Measurements from ENCODE around the gene KNDC1. TPM values are rescaled to one million over a fixed set of nuclear protein-coding genes. Genes with fewer than 3 reads are reported as not detected.

KNDC1 gene
- total and polyA plus RNA-seq, 2 of the 4 experiments (the other 2 are of a cell fraction): 0.18 to 1.1 TPM

DNA sequence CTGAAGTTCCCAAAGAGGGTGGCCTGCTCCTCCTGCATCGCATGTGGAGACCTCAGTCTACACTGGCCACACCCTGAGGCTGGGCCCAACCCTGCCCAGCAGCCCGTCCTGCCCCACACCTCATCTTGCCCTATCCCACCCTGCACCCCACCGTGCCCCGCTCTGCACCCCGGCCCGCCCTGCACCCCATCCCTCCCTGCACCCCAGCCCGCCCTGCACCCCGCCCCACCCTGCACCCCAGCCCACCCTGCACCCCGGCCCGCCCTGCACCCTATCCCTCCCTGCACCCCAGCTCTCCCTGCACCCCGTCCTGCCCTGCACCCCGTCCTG lies 92.2 kb downstream of the KNDC1 start:
- Histone ChIP-seq H2BK20ac (ENCODE audit: low read depth, low read length) (no peak overlapping the region), H3K4me2 (ENCODE audit: low read depth, low read length) (no peak overlapping the region), H2AK9ac (replicated peaks; ENCODE audit: low read depth, low read length, poor library complexity) (no peak overlapping the region), H3K4ac (ENCODE audit: low read depth, low read length) (no peak overlapping the region), H2AFZ (replicated peaks; ENCODE audit: low read length, poor library complexity) (no peak overlapping the region), H3K56ac (ENCODE audit: extremely low read depth, insufficient read depth, low read length) (no peak overlapping the region), H3K14ac (replicated peaks; ENCODE audit: low read depth, low read length) (no peak overlapping the region), H3K36me3 (ENCODE audit: control insufficient read depth, insufficient read depth, low read length) (no peaks in the 10 kb centered on the region), H3K27me3 (ENCODE audit: control insufficient read depth, insufficient read depth, low read length) (peaks cover 12% of the 10 kb centered on the region), H4K5ac (ENCODE audit: low read depth, low read length) (no peak overlapping the region), H4K91ac (ENCODE audit: insufficient read depth, low read depth, low read length) (no peak overlapping the region), H3K4me1 (ENCODE audit: control insufficient read depth, insufficient read depth, low read length) (no peaks in the 10 kb centered on the region), H4K8ac (ENCODE audit: low read depth in 2 of 2, low read length in 2 of 2) (no peak overlapping the region), H2BK120ac (ENCODE audit: low read depth, low read length) (no peak overlapping the region), H2BK5ac (ENCODE audit: low read depth, low read length, poor library complexity, severe bottlenecking) (no peak overlapping the region), H3K18ac (ENCODE audit: low read depth, low read length) (no peak overlapping the region), H3K9ac (ENCODE audit: low read depth, low read length) (no peak overlapping the region), H3K23ac (ENCODE audit: low read depth, low read length) (no peak overlapping the region), H2BK15ac (ENCODE audit: low read depth, low read length) (no peak overlapping the region), H2AK5ac (ENCODE audit: low read depth, low read length) (no peak overlapping the region), H3K9me1 (ENCODE audit: insufficient read depth, low read length) (no peaks in the 10 kb centered on the region), H3K27ac (ENCODE audit: insufficient read depth, low read length) (no peak overlapping the region), H3K9me3 (ENCODE audit: control insufficient read depth, insufficient read depth, low read length) (no peaks in the 10 kb centered on the region), H3K4me3 (ENCODE audit: insufficient read depth, low read depth, low read length) (no peak overlapping the region), H4K20me1 (ENCODE audit: insufficient read depth, low read length) (no peaks in the 10 kb centered on the region), H3K79me1 (ENCODE audit: low read depth in 1 of 2, low read length in 2 of 2) (no peaks in the 10 kb centered on the region)
- CTCF ChIA-PET: no interaction called here
- dilution Hi-C loops (cut with HindIII; ENCODE audit: low sequenced_read_pairs, unreplicated experiment): no loop called here
- 20% methylated on average over 1 of the region's 12 CpGs; no CpG with 5 or more reads in 1 of the 2 experiments for WGBS, 2 experiments (ENCODE audit: extremely low coverage in 2 of 2, insufficient read length in 1 of 2)
- no peak for DNase-seq
- TF ChIP-seq BHLHE40 (IDR thresholded peaks at IDR 0.05; ENCODE audit: low read depth, low read length): no peak
- TF ChIP-seq MXI1 (IDR thresholded peaks at IDR 0.05; ENCODE audit: borderline replicate concordance, low read depth, low read length): no peak
- TF ChIP-seq SMC3 (IDR thresholded peaks at IDR 0.05; ENCODE audit: low read depth, low read length): no peak
- no peak for TF ChIP-seq NFE2L2 (IDR thresholded peaks at IDR 0.05; ENCODE audit: low read depth, low read length)
- TF ChIP-seq, protein P1, sequence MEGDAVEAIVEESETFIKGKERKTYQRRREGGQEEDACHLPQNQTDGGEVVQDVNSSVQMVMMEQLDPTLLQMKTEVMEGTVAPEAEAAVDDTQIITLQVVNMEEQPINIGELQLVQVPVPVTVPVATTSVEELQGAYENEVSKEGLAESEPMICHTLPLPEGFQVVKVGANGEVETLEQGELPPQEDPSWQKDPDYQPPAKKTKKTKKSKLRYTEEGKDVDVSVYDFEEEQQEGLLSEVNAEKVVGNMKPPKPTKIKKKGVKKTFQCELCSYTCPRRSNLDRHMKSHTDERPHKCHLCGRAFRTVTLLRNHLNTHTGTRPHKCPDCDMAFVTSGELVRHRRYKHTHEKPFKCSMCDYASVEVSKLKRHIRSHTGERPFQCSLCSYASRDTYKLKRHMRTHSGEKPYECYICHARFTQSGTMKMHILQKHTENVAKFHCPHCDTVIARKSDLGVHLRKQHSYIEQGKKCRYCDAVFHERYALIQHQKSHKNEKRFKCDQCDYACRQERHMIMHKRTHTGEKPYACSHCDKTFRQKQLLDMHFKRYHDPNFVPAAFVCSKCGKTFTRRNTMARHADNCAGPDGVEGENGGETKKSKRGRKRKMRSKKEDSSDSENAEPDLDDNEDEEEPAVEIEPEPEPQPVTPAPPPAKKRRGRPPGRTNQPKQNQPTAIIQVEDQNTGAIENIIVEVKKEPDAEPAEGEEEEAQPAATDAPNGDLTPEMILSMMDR (conservative IDR thresholded peaks at IDR 0.05; ENCODE audit: low read depth, low read length): no peak
- TF ChIP-seq MAZ (IDR thresholded peaks at IDR 0.05; ENCODE audit: borderline replicate concordance, low read depth, low read length): no peak
- TF ChIP-seq POLR2A (IDR thresholded peaks at IDR 0.05; ENCODE audit: low read depth, low read length): no peak
- TF ChIP-seq, protein P2, sequence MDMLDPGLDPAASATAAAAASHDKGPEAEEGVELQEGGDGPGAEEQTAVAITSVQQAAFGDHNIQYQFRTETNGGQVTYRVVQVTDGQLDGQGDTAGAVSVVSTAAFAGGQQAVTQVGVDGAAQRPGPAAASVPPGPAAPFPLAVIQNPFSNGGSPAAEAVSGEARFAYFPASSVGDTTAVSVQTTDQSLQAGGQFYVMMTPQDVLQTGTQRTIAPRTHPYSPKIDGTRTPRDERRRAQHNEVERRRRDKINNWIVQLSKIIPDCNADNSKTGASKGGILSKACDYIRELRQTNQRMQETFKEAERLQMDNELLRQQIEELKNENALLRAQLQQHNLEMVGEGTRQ (IDR thresholded peaks at IDR 0.05; ENCODE audit: low read depth, low read length): no peak
- TF ChIP-seq RFX5 (IDR thresholded peaks at IDR 0.05; ENCODE audit: low read depth, low read length): no peak
- TF ChIP-seq MAFK (IDR thresholded peaks at IDR 0.05; ENCODE audit: low read depth, low read length): no peak
- no peak for TF ChIP-seq CHD1 (IDR thresholded peaks at IDR 0.05; ENCODE audit: low read depth, low read length)
- ATAC-seq (ENCODE audit: low read depth): no peak
- in situ Hi-C loops (cut with MboI; ENCODE audit: low sequenced_read_pairs): loop anchor here (25.0 kb wide), 1 partner anchor 590 kb away; no protein-coding TSS in a partner anchor
- POLR2A ChIA-PET (ENCODE audit: unreplicated experiment): no interaction called here
- intact Hi-C loops (cut with micrococcal nuclease): no loop called here
- no TSS peak for BruUV-seq (replicated peaks)
